WTC11 (cell line): ENCODE data around the gene CFAP92.

Source experiments
- CTCF ChIP-seq: fragments of 200-600 bp; IDR thresholded peaks from 2 replicates; pipeline ENCODE4 v1.8.0; 2022; ENCODE audit warnings: antibody characterized with exemption
- RELA ChIP-seq: sonication (generic); formaldehyde crosslinking; IDR thresholded peaks from 2 replicates; pipeline ENCODE4 v1.8.1; 2022; ENCODE audit warnings: missing genetic modification reagents, mild to moderate bottlenecking, borderline replicate concordance
- ZNF138 ChIP-seq: sonication (generic); formaldehyde crosslinking; conservative IDR thresholded peaks from 2 replicates; pipeline ENCODE4 v1.8.1; 2022; ENCODE audit warnings: mild to moderate bottlenecking, moderate library complexity, missing genetic modification reagents
- ZNF512 ChIP-seq: sonication (generic); formaldehyde crosslinking; IDR thresholded peaks from 2 replicates; pipeline ENCODE4 v1.8.1; 2022; ENCODE audit warnings: missing genetic modification reagents, borderline replicate concordance

- TF ChIP-seq CTCF (no peak), RELA (no peak), ZNF512 (CRISPR knock-in tag) (no peak), ZNF138 (no peak)
These were observed 29.1 kb upstream of the CFAP92 start for GRCh38 chr3:129023008-129023358.
